GM18526 (cell line): Measurements from ENCODE around the gene NDUFB4.

Experiments
- POLR2A ChIP-seq: IDR thresholded peaks from 3 replicates; pipeline ENCODE4 v1.6.1; 2011; ENCODE audit not compliant: insufficient read length; ENCODE audit errors: extremely low read depth

The NDUFB4 gene

GRCh38 chr3:120646771-120647432 lies 50.8 kb downstream of the NDUFB4 start:
- TF ChIP-seq POLR2A: no peak

DNA sequence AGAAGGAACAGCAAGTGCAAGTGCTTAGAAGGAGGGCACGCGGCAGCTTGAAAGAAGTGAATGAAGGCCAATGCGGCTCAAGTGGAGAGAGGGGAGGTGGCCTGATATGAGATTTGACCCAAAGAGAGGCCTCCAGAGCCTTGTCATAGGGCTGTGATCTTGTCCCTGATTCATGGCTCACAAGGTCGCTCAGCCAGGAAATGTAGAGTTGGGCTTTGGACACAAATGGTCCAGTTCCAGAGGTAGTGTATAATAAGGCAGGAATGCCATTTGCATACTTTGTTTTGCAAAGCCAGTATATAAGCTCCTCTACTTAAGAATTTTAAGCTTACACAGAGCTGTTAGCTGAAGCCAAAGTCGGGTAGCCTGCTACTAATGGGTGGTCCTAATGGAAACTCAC lies 52.2 kb downstream of the NDUFB4 start:
- no peak for TF ChIP-seq POLR2A

GRCh38 chr3:120649830-120650233 lies 53.7 kb downstream of the NDUFB4 start:
- no peak for TF ChIP-seq POLR2A

DNA sequence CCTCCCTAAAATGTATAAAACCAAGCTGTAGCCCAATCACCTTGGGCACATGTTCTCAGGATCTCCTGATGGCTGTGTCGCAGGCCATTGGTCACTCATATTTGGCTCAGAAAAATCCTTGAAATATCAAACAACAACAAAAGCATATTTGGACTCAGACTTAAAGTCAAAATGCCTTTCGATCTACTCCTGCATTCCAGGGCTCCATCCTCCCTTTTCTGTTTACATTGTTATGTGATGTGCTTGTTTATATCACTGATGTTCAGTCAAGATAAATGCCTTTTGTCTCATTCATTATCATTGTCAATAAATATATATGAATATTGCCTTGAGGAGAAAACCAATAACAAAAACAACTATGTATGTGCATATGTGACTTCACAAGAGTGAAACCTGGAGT lies 54.2 kb downstream of the NDUFB4 start:
- no peak for TF ChIP-seq POLR2A
